GM12878 (cell line): ENCODE data around the gene HERC2.
"Not testable (repeated sequence)": the region's sequence is repeated elsewhere in the genome, so short reads cannot be mapped to it uniquely, and the experiment has no call there.

Experiments
- BCL11A ChIP-seq: IDR thresholded peaks from 2 replicates; pipeline ENCODE4 v1.6.1; 2011; ENCODE audit warnings: low read depth, low read length
- RCOR1 ChIP-seq: conservative IDR thresholded peaks from 2 replicates; pipeline ENCODE4 v1.6.1; 2012; ENCODE audit warnings: low read depth, low read length, improper control_type of control experiment

- not testable (repeated sequence) for TF ChIP-seq BCL11A, RCOR1
Measured at GRCh38 chr15:28215521-28215920, 106.5 kb downstream of the HERC2 start.
